ENCODE measurements around the gene ZSCAN22. TPM values are rescaled to one million over a fixed set of nuclear protein-coding genes. Genes with fewer than 3 reads are reported as not detected.
A peak's percentile ranks its signal among the peaks of the same experiment; 100 is the strongest.

Gene ZSCAN22
- total and polyA plus RNA-seq, 2 of the 13 experiments (the other 11 are each of a cell fraction or from before 2014, with no cell fraction given) = 2.5 to 3.5 TPM

- intact Hi-C loops (cut with micrococcal nuclease; ENCODE audit: unreplicated experiment) = loop anchor here (2.0 kb wide), 1 partner anchor 17 kb away; the partner anchor contains the start of gene ZNF497
- H3K4me1 ChIP-seq (ENCODE audit: insufficient read depth, low read length) = peaks cover 24% of the 10 kb centered on the region
- H4K20me1 ChIP-seq (ENCODE audit: insufficient read depth, low read length) = no peaks in the 10 kb centered on the region
- no peaks in the 10 kb centered on the region for H3K9me3 ChIP-seq (ENCODE audit: low read length)
- no peaks in the 10 kb centered on the region for H3K27me3 ChIP-seq (ENCODE audit: control insufficient read depth in 1 of 2, insufficient read depth in 2 of 2, low read length in 2 of 2)
- TSS peak; percentile 43 for BruUV-seq (replicated peaks)
- DNase-seq (ENCODE audit: low spot score) = no peak
- CTCF ChIA-PET (ENCODE audit: low intra/inter-chr PET ratio, low total read pairs) = no interaction called here
- peak; percentile 9 for ATAC-seq
- H2AFZ ChIP-seq (ENCODE audit: low read length) = no peak overlapping the region
- H3K9ac ChIP-seq (ENCODE audit: insufficient read depth, low read depth, low read length) = peak overlapping the region; percentile 84
- H3K27ac ChIP-seq (ENCODE audit: extremely low read length, insufficient read depth, low read length) = peak overlapping the region; percentile 86
- no peak for FAIRE-seq
- peak overlapping the region; percentile 56 to 81 (median 74) for H3K4me3 ChIP-seq (replicated peaks in 1 of 3; ENCODE audit: insufficient read depth in 1 of 3, low read depth in 2 of 3, low read length in 3 of 3)
- no peaks in the 10 kb centered on the region for H3K79me2 ChIP-seq (ENCODE audit: insufficient read depth, low read length)
- in situ Hi-C loops (cut with HindIII; ENCODE audit: extremely low pct_ligation_motif_present, low pct_unique_long_range_greater_than_20kb) = no loop called here
- POLR2A ChIA-PET = interaction anchor here (0.7 to 3.7 kb wide), 7 partner anchors 18 to 198 kb away, joined by 3 to 33 read pairs (median 3); partner anchors contain the start of genes ZBTB45, ZNF274, ZNF497 and ZNF584
- 4% methylated on average over 15 of the region's 24 CpGs for WGBS (ENCODE audit: low lambda C conversion rate)
- no peaks in the 10 kb centered on the region for H3K36me3 ChIP-seq (replicated peaks in 1 of 2; ENCODE audit: control insufficient read depth in 1 of 2, insufficient read depth in 2 of 2, low read length in 2 of 2)
- peak overlapping the region; percentile 100 for H3K4me2 ChIP-seq (ENCODE audit: low read depth, low read length)
- TF ChIP-seq TIGD3 (CRISPR knock-in tag; IDR thresholded peaks at IDR 0.05; ENCODE audit: borderline replicate concordance) (peak; percentile 84; the same call in 1 of the 2 replicates), HIVEP1 (CRISPR knock-in tag; IDR thresholded peaks at IDR 0.05) (no peak), NR2F6 (IDR thresholded peaks at IDR 0.05) (no peak), NR2F6 (CRISPR knock-in tag; IDR thresholded peaks at IDR 0.05) (no peak), ZNF430 (CRISPR knock-in tag; IDR thresholded peaks at IDR 0.05) (no peak; the same call in 1 of the 2 replicates), ZNF747 (CRISPR knock-in tag; IDR thresholded peaks at IDR 0.05; ENCODE audit: borderline replicate concordance) (no peak), ZNF609 (CRISPR knock-in tag; IDR thresholded peaks at IDR 0.05; ENCODE audit: borderline replicate concordance) (no peak), UBTF (CRISPR knock-in tag; IDR thresholded peaks at IDR 0.05) (no peak), SNRNP70 (IDR thresholded peaks at IDR 0.05; ENCODE audit: low read depth, low read length) (no peak), RCOR2 (CRISPR knock-in tag; IDR thresholded peaks at IDR 0.05) (no peak)
Observed at GRCh38 chr19:58380037-58380661, 53.4 kb downstream of the ZSCAN22 start.
